Ascending aorta (tissue), 2 donors: Measurements from ENCODE around the gene TAS2R46. TPM values are rescaled to one million over a fixed set of nuclear protein-coding genes. Genes with fewer than 3 reads are reported as not detected.
"Not testable (repeated sequence)": the region's sequence is repeated elsewhere in the genome, so short reads cannot be mapped to it uniquely, and the experiment has no call there.

Experiments
- DNase-seq, 2 donors: peaks; one replicate each; pipeline ENCODE4 v3.0.0-alpha.2; 2019; ENCODE audit warnings: low spot score in 2 of 2
- H3K27ac ChIP-seq, 2 donors: fragments of 200-600 bp; sonication (generic); one replicate each; pipeline ENCODE4 v1.5.1; 2016 to 2017; ENCODE audit warnings: mild to moderate bottlenecking in 1 of 2
- H3K27me3 ChIP-seq: fragments of 200-600 bp; sonication (generic); one replicate; pipeline ENCODE4 v1.5.1; 2017
- H3K36me3 ChIP-seq, 2 donors: fragments of 200-600 bp; sonication (generic); one replicate each; pipeline ENCODE4 v1.5.1; 2016
- H3K4me1 ChIP-seq, 2 donors: fragments of 200-600 bp; sonication (generic); one replicate each; pipeline ENCODE4 v1.5.1; 2016 to 2017; ENCODE audit warnings: mild to moderate bottlenecking in 1 of 2
- H3K4me3 ChIP-seq, 2 donors: fragments of 200-600 bp; sonication (generic); one replicate each; pipeline ENCODE4 v1.5.1; 2016 to 2017; ENCODE audit warnings: mild to moderate bottlenecking in 1 of 2
- H3K9me3 ChIP-seq, 2 donors: fragments of 200-600 bp; sonication (generic); one replicate each; pipeline ENCODE4 v1.5.1; 2016
- intact Hi-C: fragments of 100-400 bp; cut with DNase I; formaldehyde crosslinking; loops from one replicate; pipeline ENCODE4 v1.15.1; 2023
- total RNA-seq: library from RNA; depleted of rRNA; stranded (reverse); fragments of >200 nt; gene quantifications from one replicate; pipeline ENCODE4 v1.1.0, GENCODE V29; 2016
- TF ChIP-seq, protein P1 (sequence below), 3 experiments: fragments of 200-600 bp in 2 of 3; fragments of 450-650 bp in 1 of 3; sonication (generic) in 2 of 3; IDR thresholded peaks; one replicate each; pipeline ENCODE4 v1.5.1; 2016 to 2019; ENCODE audit warnings: antibody characterized with exemption in 3 of 3, mild to moderate bottlenecking in 1 of 3, moderate library complexity in 1 of 3

The TAS2R46 gene, protein sequence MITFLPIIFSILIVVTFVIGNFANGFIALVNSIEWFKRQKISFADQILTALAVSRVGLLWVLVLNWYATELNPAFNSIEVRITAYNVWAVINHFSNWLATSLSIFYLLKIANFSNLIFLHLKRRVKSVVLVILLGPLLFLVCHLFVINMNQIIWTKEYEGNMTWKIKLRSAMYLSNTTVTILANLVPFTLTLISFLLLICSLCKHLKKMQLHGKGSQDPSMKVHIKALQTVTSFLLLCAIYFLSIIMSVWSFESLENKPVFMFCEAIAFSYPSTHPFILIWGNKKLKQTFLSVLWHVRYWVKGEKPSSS
- total RNA-seq, result 23.2 TPM

DNA sequence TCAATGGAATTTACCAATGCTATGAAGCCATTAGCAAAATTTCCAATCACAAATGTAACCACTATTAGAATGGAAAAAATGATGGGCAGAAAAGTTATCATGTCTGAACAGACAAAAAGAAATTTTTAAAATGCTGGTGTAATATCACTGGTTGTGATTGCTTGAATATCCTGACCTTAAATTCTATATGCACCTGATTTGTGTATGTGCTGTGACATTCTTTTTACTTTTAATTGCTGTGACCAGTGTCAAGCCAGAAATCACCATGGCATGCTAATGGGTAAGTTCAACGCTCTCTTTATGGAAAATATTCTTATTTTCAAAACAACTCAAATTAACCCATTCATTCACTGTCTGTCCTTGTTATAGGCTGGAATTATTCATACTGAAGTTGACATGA is at the start of gene TAS2R46:
Gene TAS2R46, minus strand, starts transcription at position 101 of the 400 bp plus-strand sequence. Its CDS starts 0 bp downstream, at position 101.
- H3K27me3 ChIP-seq, DNase-seq, H3K27ac ChIP-seq, H3K4me3 ChIP-seq, intact Hi-C loops, H3K9me3 ChIP-seq, H3K4me1 ChIP-seq, H3K36me3 ChIP-seq: not testable (repeated sequence)

DNA sequence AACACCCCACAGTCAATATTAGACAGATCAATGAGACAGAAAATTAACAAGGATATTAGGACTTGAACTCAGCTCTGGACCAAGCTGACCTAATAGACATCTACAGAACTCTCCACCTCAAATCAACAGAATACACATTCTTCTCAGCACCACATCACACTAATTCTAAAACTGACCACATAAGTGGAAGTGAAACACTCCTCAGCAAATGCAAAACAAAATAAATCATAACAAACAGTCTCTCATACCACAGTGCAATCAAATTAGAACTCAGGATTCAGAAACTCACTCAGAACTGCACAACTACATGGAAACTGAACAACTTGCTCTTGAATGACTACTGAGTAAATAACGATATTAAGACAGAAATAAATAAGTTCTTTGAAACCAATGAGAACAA is 49.1 kb upstream of the TAS2R46 start:
- H3K4me1 ChIP-seq, H3K36me3 ChIP-seq, intact Hi-C loops: not testable (repeated sequence)

DNA sequence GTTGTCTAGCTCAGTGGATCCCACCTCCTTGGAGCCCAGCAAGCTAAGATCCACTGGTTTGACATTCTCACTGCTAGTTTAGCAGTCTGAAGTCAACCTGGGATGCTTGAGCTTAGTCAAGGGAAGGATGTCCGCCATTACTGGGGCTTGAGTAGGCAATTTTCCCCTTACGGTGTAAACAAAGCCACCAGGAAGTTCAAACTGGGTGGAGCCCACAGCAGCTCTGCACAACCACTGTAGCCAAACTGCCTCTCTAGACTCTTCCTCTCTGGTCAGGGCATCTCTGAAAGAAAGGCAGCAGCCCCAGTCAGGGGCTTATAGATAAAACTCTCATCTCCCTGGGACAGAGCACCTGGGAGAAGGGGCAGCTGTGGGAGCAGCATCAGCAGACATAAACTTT is 46.8 kb upstream of the TAS2R46 start:
- H3K9me3 ChIP-seq, result peaks cover 0 to 24% of the 10 kb centered on the region in 2 donors
- no peak overlapping the region for H3K27ac ChIP-seq
- H3K4me3 ChIP-seq, result no peak overlapping the region
- no peaks in the 10 kb centered on the region for H3K4me1 ChIP-seq
- H3K36me3 ChIP-seq, result peaks cover 0 to 3% of the 10 kb centered on the region in 2 donors
- TF ChIP-seq, protein P1, sequence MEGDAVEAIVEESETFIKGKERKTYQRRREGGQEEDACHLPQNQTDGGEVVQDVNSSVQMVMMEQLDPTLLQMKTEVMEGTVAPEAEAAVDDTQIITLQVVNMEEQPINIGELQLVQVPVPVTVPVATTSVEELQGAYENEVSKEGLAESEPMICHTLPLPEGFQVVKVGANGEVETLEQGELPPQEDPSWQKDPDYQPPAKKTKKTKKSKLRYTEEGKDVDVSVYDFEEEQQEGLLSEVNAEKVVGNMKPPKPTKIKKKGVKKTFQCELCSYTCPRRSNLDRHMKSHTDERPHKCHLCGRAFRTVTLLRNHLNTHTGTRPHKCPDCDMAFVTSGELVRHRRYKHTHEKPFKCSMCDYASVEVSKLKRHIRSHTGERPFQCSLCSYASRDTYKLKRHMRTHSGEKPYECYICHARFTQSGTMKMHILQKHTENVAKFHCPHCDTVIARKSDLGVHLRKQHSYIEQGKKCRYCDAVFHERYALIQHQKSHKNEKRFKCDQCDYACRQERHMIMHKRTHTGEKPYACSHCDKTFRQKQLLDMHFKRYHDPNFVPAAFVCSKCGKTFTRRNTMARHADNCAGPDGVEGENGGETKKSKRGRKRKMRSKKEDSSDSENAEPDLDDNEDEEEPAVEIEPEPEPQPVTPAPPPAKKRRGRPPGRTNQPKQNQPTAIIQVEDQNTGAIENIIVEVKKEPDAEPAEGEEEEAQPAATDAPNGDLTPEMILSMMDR (IDR thresholded peaks at IDR 0.05), result no peak
- H3K27me3 ChIP-seq, result no peaks in the 10 kb centered on the region
- DNase-seq, result no peak
- intact Hi-C loops, result no loop called here

More for the DNA sequence above, 49.1 kb upstream of the TAS2R46 start:
- not testable (repeated sequence) for H3K27ac ChIP-seq, H3K4me3 ChIP-seq, H3K27me3 ChIP-seq, DNase-seq
- peaks cover 0 to 24% of the 10 kb centered on the region in 2 donors for H3K9me3 ChIP-seq

DNA sequence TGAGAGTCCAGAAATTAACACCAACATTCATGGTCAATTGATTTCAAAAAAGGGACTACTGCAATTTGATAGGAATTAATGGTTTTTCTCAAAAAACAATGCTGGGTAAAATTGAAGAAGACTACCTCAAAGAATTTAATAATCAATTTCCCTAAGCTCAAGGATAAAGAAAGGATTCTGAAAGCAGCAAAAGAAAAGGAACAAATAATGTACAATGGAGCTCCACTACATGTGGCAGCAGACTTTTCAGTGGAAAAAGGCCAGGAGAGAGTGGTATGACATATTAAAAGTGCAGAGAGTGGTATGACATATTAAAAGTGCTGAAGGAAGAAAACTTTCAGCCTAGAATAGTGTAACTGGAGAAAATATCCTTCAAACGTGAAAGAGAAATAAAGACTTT is 45.6 kb upstream of the TAS2R46 start:
- H3K4me3 ChIP-seq, result no peak overlapping the region
- intact Hi-C loops, result no loop called here
- H3K4me1 ChIP-seq, result no peaks in the 10 kb centered on the region
- H3K9me3 ChIP-seq, result peaks cover 0 to 24% of the 10 kb centered on the region in 2 donors
- TF ChIP-seq, protein P1 (IDR thresholded peaks at IDR 0.05), result no peak
- H3K27ac ChIP-seq, result no peak overlapping the region
- H3K27me3 ChIP-seq, result no peaks in the 10 kb centered on the region
- DNase-seq, result no peak
- H3K36me3 ChIP-seq, result peaks cover 0 to 3% of the 10 kb centered on the region in 2 donors

DNA sequence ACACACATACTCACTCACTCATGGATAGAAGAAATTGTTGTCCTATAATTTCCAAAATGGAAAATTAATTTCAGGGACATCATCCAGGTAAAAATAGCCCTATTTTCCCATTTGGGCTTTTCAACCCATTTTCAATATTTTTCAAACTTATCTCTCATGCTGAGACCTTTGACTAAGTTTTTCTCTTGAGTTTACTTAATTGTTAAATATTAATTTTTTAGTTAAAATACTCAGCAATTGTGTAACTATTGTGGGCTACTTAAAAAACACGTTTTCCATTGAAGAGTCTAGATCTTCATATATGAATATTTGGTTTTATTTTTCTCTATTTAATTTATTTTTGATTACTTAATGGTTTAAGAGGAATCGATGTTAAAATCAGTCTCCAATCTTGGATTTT is 44.2 kb upstream of the TAS2R46 start:
- intact Hi-C loops, result no loop called here

DNA sequence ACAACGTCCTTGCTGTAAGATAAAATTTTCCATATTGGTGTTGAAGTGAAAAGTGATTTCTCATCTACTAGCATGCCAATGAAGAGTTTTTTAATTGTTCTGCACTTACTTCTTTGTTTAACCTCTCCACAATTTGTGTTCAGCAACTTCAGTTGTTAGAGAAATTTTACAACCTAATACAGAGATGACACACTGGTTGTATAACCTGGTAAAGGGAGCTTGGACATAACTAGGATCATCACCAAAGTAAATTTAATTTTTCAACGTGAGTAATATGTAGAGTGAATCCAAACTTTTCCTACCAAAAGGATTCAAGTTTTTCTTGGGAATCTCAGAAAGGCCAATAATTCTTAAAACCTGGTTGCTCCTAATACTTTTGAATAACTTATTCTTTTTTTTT is 43.5 kb upstream of the TAS2R46 start:
- DNase-seq, result no peak
- Histone ChIP-seq H3K4me3 (no peak overlapping the region), H3K4me1 (no peaks in the 10 kb centered on the region), H3K9me3 (peaks cover 0 to 6% of the 10 kb centered on the region in 2 donors), H3K36me3 (peaks cover 0 to 3% of the 10 kb centered on the region in 2 donors), H3K27ac (no peak overlapping the region), H3K27me3 (no peaks in the 10 kb centered on the region)
- TF ChIP-seq, protein P1 (IDR thresholded peaks at IDR 0.05), result no peak
- intact Hi-C loops, result no loop called here

More for the DNA sequence above, 44.2 kb upstream of the TAS2R46 start:
- TF ChIP-seq, protein P1 (IDR thresholded peaks at IDR 0.05), result no peak
- Histone ChIP-seq H3K27ac (no peak overlapping the region), H3K4me3 (no peak overlapping the region), H3K4me1 (no peaks in the 10 kb centered on the region), H3K9me3 (peaks cover 0 to 12% of the 10 kb centered on the region in 2 donors), H3K36me3 (peaks cover 0 to 3% of the 10 kb centered on the region in 2 donors), H3K27me3 (no peaks in the 10 kb centered on the region)
- DNase-seq, result no peak

DNA sequence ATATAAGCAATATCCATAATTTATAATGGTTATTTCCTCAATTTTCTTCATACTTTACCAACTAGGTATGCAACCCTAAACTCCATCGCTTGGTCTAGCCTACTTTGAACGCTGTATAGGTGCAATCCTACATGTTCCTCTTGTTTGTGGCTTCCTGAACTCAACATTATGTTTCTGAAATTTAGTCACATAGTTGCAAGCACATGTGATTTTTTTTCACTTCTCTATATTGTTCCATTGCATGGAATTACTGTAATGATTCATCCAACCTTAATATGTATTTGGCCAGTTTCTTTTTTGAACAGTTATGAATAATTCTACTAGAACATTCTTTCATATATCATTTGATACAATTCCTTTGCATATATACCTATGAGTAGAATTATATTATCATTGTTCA is 32.8 kb upstream of the TAS2R46 start:
- H3K4me1 ChIP-seq, DNase-seq, H3K27ac ChIP-seq, H3K9me3 ChIP-seq, H3K36me3 ChIP-seq, intact Hi-C loops, H3K27me3 ChIP-seq, H3K4me3 ChIP-seq: not testable (repeated sequence)
